Panc1 (cell line): ENCODE results near the gene CCDC178.

Source experiments
- POLR2AphosphoS5 ChIP-seq: IDR thresholded peaks from 2 replicates; pipeline ENCODE4 v1.6.1; 2012; ENCODE audit warnings: mild to moderate bottlenecking, low read depth, low read length, moderate library complexity
- SIN3A ChIP-seq: IDR thresholded peaks from 2 replicates; pipeline ENCODE4 v1.6.1; 2012; ENCODE audit warnings: low read depth, mild to moderate bottlenecking, low read length, moderate library complexity, borderline replicate concordance; ENCODE audit not compliant: insufficient read depth
- TCF7L2 ChIP-seq: IDR thresholded peaks from 2 replicates; pipeline ENCODE4 v1.6.1; 2011; ENCODE audit warnings: mild to moderate bottlenecking, low read depth, low read length, inconsistent platforms
- TF ChIP-seq, protein P1 (sequence below): fragments of 450-650 bp; IDR thresholded peaks from 2 replicates; pipeline ENCODE4 v1.5.1; 2017; ENCODE audit warnings: mild to moderate bottlenecking
- TF ChIP-seq, protein P2 (sequence below), 2 experiments: IDR thresholded peaks; 2 replicates each; pipeline ENCODE4 v1.6.1; 2011 to 2012; ENCODE audit warnings: low read depth in 2 of 2, control low read depth in 1 of 2, low read length in 1 of 2, mild to moderate bottlenecking in 1 of 2, moderate library complexity in 1 of 2; ENCODE audit not compliant: insufficient read depth in 1 of 2

DNA sequence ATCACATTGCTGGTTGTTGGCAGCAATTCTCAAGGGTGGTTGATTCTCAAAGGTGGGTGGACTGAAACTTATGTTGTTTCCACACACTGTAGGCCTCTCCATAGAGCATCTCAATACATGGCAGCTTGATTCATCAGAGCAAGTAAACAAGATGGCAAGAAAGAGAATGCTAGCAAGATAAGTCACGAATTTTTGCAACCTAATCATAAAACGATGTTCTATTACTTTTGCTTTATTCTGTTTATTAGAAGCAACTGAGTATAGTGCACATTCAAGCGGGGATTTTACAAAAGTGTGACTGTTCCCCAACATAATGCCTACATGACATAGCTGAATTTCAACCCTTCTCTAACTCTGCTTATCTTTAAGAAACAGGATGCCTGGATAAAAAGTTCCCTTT lies 136.2 kb downstream of the CCDC178 start:
- TF ChIP-seq, protein P1, sequence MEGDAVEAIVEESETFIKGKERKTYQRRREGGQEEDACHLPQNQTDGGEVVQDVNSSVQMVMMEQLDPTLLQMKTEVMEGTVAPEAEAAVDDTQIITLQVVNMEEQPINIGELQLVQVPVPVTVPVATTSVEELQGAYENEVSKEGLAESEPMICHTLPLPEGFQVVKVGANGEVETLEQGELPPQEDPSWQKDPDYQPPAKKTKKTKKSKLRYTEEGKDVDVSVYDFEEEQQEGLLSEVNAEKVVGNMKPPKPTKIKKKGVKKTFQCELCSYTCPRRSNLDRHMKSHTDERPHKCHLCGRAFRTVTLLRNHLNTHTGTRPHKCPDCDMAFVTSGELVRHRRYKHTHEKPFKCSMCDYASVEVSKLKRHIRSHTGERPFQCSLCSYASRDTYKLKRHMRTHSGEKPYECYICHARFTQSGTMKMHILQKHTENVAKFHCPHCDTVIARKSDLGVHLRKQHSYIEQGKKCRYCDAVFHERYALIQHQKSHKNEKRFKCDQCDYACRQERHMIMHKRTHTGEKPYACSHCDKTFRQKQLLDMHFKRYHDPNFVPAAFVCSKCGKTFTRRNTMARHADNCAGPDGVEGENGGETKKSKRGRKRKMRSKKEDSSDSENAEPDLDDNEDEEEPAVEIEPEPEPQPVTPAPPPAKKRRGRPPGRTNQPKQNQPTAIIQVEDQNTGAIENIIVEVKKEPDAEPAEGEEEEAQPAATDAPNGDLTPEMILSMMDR, result no peak
- TF ChIP-seq POLR2AphosphoS5 (no peak), SIN3A (no peak), TCF7L2 (no peak)
- TF ChIP-seq, protein P2, sequence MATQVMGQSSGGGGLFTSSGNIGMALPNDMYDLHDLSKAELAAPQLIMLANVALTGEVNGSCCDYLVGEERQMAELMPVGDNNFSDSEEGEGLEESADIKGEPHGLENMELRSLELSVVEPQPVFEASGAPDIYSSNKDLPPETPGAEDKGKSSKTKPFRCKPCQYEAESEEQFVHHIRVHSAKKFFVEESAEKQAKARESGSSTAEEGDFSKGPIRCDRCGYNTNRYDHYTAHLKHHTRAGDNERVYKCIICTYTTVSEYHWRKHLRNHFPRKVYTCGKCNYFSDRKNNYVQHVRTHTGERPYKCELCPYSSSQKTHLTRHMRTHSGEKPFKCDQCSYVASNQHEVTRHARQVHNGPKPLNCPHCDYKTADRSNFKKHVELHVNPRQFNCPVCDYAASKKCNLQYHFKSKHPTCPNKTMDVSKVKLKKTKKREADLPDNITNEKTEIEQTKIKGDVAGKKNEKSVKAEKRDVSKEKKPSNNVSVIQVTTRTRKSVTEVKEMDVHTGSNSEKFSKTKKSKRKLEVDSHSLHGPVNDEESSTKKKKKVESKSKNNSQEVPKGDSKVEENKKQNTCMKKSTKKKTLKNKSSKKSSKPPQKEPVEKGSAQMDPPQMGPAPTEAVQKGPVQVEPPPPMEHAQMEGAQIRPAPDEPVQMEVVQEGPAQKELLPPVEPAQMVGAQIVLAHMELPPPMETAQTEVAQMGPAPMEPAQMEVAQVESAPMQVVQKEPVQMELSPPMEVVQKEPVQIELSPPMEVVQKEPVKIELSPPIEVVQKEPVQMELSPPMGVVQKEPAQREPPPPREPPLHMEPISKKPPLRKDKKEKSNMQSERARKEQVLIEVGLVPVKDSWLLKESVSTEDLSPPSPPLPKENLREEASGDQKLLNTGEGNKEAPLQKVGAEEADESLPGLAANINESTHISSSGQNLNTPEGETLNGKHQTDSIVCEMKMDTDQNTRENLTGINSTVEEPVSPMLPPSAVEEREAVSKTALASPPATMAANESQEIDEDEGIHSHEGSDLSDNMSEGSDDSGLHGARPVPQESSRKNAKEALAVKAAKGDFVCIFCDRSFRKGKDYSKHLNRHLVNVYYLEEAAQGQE (IDR thresholded peaks at IDR 0.05; ENCODE audit: insufficient read depth in 1 of 2, low read depth in 2 of 2, low read length in 1 of 2), result no peak
